H1 (cell line): ENCODE data around the gene FLVCR1. TPM values are rescaled to one million over a fixed set of nuclear protein-coding genes. Genes with fewer than 3 reads are reported as not detected.

Experiments
- MAFK ChIP-seq: IDR thresholded peaks from 2 replicates; pipeline ENCODE4 v1.6.1; 2012; ENCODE audit warnings: low read depth, mild to moderate bottlenecking, improper control_type of control experiment, low read length
- RAD21 ChIP-seq, 2 experiments: IDR thresholded peaks in 1 of 2; conservative IDR thresholded peaks in 1 of 2; 2 replicates each; pipeline ENCODE4 v1.6.1; 2011; ENCODE audit warnings: low read depth in 2 of 2, low read length in 2 of 2, improper control_type of control experiment in 1 of 2, inconsistent platforms in 1 of 2, mild to moderate bottlenecking in 1 of 2, moderate library complexity in 1 of 2
- TAF7 ChIP-seq: optimal IDR thresholded peaks from 2 replicates; pipeline ENCODE3; 2011; ENCODE audit warnings: low read depth, mild to moderate bottlenecking, inconsistent platforms, low read length, moderate library complexity, borderline replicate concordance
- ZNF274 ChIP-seq: IDR thresholded peaks from 2 replicates; pipeline ENCODE4 v1.7.0; 2012; ENCODE audit warnings: low read length, borderline replicate concordance; ENCODE audit errors: extremely low read depth
- polyA plus RNA-seq, 7 experiments: library from polyadenylated mRNA; depleted of rRNA in 3 of 7; stranded (reverse) in 5 of 7; unstranded in 2 of 7; fragments of >200 nt in 5 of 7; fragments of 200-250 nt in 2 of 7; gene quantifications; 1 replicate in 5 of 7; 2 replicates in 1 of 7; 4 replicates in 1 of 7; pipeline versions ENCODE4 v1.2.1 to v1.2.3, GENCODE V29; 2011 to 2013; ENCODE audit warnings: missing spikeins in 2 of 7, mixed read lengths in 2 of 7
- total RNA-seq: library from RNA; stranded (reverse); fragmentation: NEBNext Ultra II Directional; extraction: Animal tissue kit (Norgen Biotek cat#: 25700); gene quantifications from 2 replicates; pipeline ENCODE4 v1.2.1, GENCODE V29; 2021
- TF ChIP-seq, protein P1 (sequence below): fragments of 300-600 bp; sonication (generic); IDR thresholded peaks from 2 replicates; pipeline ENCODE4 v1.7.1; 2012; ENCODE audit warnings: low read length, moderate library complexity, mild to moderate bottlenecking, inconsistent platforms; ENCODE audit not compliant: insufficient replicate concordance

The FLVCR1 gene
- total and polyA plus RNA-seq, 2 of the 8 experiments (the other 6 are each of a cell fraction or from before 2014, with no cell fraction given), result 31.8 to 75.7 TPM

DNA sequence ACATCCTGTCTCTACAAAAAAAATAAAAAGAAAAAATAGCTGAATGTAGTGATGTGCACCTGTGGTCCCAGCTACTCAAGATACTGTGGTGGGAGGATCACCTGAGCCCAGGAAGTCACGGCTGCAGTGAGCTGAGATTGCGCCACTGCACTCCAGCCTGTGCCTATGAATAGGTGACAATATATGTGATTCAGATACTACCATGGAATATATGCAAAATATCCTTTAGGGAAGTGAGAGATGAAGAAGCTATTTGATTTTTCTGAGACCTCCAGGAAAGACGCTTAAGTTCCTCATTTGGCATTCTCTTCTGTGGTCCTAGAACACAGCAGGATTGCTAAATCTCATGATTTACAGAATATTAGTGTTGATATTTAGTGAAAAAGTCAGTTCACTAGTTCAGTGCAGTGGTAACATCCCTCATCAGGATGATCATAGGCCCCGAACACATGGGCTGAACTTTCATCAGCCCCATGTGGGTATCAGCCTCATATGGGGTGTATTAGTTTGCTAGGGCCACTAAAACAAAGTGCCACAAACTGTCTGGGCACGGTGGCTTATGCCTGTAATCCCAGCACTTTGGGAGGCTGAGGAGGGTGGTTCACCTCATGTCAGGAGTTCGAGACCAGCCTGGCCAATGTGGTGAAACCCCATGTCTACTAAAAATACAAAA lies 86.3 kb downstream of the FLVCR1 start (continued):
- TF ChIP-seq, protein P1, sequence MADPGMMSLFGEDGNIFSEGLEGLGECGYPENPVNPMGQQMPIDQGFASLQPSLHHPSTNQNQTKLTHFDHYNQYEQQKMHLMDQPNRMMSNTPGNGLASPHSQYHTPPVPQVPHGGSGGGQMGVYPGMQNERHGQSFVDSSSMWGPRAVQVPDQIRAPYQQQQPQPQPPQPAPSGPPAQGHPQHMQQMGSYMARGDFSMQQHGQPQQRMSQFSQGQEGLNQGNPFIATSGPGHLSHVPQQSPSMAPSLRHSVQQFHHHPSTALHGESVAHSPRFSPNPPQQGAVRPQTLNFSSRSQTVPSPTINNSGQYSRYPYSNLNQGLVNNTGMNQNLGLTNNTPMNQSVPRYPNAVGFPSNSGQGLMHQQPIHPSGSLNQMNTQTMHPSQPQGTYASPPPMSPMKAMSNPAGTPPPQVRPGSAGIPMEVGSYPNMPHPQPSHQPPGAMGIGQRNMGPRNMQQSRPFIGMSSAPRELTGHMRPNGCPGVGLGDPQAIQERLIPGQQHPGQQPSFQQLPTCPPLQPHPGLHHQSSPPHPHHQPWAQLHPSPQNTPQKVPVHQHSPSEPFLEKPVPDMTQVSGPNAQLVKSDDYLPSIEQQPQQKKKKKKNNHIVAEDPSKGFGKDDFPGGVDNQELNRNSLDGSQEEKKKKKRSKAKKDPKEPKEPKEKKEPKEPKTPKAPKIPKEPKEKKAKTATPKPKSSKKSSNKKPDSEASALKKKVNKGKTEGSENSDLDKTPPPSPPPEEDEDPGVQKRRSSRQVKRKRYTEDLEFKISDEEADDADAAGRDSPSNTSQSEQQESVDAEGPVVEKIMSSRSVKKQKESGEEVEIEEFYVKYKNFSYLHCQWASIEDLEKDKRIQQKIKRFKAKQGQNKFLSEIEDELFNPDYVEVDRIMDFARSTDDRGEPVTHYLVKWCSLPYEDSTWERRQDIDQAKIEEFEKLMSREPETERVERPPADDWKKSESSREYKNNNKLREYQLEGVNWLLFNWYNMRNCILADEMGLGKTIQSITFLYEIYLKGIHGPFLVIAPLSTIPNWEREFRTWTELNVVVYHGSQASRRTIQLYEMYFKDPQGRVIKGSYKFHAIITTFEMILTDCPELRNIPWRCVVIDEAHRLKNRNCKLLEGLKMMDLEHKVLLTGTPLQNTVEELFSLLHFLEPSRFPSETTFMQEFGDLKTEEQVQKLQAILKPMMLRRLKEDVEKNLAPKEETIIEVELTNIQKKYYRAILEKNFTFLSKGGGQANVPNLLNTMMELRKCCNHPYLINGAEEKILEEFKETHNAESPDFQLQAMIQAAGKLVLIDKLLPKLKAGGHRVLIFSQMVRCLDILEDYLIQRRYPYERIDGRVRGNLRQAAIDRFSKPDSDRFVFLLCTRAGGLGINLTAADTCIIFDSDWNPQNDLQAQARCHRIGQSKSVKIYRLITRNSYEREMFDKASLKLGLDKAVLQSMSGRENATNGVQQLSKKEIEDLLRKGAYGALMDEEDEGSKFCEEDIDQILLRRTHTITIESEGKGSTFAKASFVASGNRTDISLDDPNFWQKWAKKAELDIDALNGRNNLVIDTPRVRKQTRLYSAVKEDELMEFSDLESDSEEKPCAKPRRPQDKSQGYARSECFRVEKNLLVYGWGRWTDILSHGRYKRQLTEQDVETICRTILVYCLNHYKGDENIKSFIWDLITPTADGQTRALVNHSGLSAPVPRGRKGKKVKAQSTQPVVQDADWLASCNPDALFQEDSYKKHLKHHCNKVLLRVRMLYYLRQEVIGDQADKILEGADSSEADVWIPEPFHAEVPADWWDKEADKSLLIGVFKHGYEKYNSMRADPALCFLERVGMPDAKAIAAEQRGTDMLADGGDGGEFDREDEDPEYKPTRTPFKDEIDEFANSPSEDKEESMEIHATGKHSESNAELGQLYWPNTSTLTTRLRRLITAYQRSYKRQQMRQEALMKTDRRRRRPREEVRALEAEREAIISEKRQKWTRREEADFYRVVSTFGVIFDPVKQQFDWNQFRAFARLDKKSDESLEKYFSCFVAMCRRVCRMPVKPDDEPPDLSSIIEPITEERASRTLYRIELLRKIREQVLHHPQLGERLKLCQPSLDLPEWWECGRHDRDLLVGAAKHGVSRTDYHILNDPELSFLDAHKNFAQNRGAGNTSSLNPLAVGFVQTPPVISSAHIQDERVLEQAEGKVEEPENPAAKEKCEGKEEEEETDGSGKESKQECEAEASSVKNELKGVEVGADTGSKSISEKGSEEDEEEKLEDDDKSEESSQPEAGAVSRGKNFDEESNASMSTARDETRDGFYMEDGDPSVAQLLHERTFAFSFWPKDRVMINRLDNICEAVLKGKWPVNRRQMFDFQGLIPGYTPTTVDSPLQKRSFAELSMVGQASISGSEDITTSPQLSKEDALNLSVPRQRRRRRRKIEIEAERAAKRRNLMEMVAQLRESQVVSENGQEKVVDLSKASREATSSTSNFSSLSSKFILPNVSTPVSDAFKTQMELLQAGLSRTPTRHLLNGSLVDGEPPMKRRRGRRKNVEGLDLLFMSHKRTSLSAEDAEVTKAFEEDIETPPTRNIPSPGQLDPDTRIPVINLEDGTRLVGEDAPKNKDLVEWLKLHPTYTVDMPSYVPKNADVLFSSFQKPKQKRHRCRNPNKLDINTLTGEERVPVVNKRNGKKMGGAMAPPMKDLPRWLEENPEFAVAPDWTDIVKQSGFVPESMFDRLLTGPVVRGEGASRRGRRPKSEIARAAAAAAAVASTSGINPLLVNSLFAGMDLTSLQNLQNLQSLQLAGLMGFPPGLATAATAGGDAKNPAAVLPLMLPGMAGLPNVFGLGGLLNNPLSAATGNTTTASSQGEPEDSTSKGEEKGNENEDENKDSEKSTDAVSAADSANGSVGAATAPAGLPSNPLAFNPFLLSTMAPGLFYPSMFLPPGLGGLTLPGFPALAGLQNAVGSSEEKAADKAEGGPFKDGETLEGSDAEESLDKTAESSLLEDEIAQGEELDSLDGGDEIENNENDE, result no peak
- no peak for TF ChIP-seq MAFK
- no peak for TF ChIP-seq TAF7
- TF ChIP-seq RAD21 (IDR thresholded peaks at IDR 0.05 in 1 of 2, conservative IDR thresholded peaks at IDR 0.05 in 1 of 2; ENCODE audit: low read depth in 2 of 2, low read length in 2 of 2), result no peak
- no peak for TF ChIP-seq ZNF274
- TF ChIP-seq, all 59 proteins: peak for 0
